Adrenal gland (tissue), 5 donors: ENCODE data around the gene RPL26.

ENCODE experiments used
- POLR2A ChIP-seq, 2 donors: fragments of 450-650 bp; IDR thresholded peaks; one replicate each; pipeline ENCODE4 v1.6.1; 2017; ENCODE audit warnings: antibody characterized with exemption in 2 of 2, mild to moderate bottlenecking in 2 of 2, moderate library complexity in 1 of 2
- TF ChIP-seq, protein P1 (sequence below), 6 experiments: fragments of 450-650 bp in 4 of 6; fragments of 200-600 bp in 2 of 6; sonication (generic) in 1 of 6; IDR thresholded peaks; 1 replicate in 5 of 6; 2 replicates in 1 of 6; pipeline versions ENCODE4 v1.5.1 to v1.8.0; 2016 to 2021; ENCODE audit warnings: antibody characterized with exemption in 6 of 6, mild to moderate bottlenecking in 2 of 6, moderate library complexity in 1 of 6
- donor health status: DM: no; HTN: no; CAD: no.

GRCh38 chr17:8332128-8332527, 50.9 kb downstream of the RPL26 start:
- TF ChIP-seq, protein P1, sequence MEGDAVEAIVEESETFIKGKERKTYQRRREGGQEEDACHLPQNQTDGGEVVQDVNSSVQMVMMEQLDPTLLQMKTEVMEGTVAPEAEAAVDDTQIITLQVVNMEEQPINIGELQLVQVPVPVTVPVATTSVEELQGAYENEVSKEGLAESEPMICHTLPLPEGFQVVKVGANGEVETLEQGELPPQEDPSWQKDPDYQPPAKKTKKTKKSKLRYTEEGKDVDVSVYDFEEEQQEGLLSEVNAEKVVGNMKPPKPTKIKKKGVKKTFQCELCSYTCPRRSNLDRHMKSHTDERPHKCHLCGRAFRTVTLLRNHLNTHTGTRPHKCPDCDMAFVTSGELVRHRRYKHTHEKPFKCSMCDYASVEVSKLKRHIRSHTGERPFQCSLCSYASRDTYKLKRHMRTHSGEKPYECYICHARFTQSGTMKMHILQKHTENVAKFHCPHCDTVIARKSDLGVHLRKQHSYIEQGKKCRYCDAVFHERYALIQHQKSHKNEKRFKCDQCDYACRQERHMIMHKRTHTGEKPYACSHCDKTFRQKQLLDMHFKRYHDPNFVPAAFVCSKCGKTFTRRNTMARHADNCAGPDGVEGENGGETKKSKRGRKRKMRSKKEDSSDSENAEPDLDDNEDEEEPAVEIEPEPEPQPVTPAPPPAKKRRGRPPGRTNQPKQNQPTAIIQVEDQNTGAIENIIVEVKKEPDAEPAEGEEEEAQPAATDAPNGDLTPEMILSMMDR (IDR thresholded peaks at IDR 0.05): no peak
- no peak for TF ChIP-seq POLR2A (IDR thresholded peaks at IDR 0.05)
